Measurements from ENCODE around the gene STARD3NL. TPM values are rescaled to one million over a fixed set of nuclear protein-coding genes. Genes with fewer than 3 reads are reported as not detected.
"Not testable (repeated sequence)": the region's sequence is repeated elsewhere in the genome, so short reads cannot be mapped to it uniquely, and the experiment has no call there.

STARD3NL gene
- polyA plus RNA-seq, 1 experiment: 93.4 TPM

DNA sequence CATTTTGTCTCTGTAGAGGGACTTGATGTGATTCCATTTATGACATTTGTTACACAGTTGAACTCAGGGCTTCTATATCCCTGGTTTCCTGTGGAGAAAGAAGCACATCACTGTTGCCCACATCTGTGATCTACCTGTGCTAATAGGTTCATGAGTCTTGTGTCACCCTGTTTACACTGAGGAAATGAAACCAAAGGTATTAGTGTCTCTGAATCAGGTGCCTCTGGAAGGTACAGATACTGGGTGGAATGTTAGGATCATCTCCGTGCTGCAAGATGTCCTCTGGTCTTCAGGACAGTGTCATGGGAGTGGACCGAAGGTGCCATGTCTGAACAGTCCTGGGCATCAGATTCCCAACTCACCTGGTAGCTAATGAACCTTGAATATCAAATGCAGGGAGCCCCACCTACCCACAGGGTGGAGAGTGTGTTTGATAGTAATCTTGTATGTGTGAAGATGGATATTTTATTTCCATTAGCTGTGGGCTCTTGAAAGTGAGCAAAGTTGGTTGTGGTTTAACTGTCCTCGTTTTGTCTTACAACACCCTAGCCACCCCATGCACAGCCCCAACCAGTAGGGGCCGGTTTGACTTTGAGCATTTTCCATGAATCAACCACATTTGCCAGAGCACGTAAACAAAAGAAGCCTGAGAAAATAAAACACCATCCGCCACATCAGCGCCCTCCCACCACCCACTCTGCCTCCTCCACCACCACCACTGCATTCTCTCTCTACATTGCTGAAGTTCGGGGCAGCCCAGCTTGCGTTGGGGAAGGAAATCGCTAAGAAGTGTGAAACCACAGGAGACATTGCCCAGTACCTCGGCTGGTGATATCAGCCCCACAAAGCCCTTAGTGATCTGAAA, 54.7 kb downstream of the STARD3NL start:
- CTCF ChIA-PET: interaction anchor here (1.0 to 2.9 kb wide), 4 partner anchors 10 to 103 kb away, joined by 3 to 21 read pairs (median 4); no protein-coding TSS in a partner anchor
- Histone ChIP-seq H3K27me3 (ENCODE audit: control insufficient read depth, insufficient read depth, low read length) (peaks cover 4% of the 10 kb centered on the region), H3K27ac (ENCODE audit: low read depth, low read length) (no peak overlapping the region), H3K4me3 (ENCODE audit: low read depth, low read length) (no peak overlapping the region), H3K9me3 (ENCODE audit: control insufficient read depth, insufficient read depth, low read length) (no peaks in the 10 kb centered on the region)
- TF ChIP-seq, protein P1, sequence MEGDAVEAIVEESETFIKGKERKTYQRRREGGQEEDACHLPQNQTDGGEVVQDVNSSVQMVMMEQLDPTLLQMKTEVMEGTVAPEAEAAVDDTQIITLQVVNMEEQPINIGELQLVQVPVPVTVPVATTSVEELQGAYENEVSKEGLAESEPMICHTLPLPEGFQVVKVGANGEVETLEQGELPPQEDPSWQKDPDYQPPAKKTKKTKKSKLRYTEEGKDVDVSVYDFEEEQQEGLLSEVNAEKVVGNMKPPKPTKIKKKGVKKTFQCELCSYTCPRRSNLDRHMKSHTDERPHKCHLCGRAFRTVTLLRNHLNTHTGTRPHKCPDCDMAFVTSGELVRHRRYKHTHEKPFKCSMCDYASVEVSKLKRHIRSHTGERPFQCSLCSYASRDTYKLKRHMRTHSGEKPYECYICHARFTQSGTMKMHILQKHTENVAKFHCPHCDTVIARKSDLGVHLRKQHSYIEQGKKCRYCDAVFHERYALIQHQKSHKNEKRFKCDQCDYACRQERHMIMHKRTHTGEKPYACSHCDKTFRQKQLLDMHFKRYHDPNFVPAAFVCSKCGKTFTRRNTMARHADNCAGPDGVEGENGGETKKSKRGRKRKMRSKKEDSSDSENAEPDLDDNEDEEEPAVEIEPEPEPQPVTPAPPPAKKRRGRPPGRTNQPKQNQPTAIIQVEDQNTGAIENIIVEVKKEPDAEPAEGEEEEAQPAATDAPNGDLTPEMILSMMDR (IDR thresholded peaks at IDR 0.05; ENCODE audit: low read depth, low read length): no peak
- DNase-seq (ENCODE audit: low read depth, low spot score): no peak
- POLR2A ChIA-PET: no interaction called here

DNA sequence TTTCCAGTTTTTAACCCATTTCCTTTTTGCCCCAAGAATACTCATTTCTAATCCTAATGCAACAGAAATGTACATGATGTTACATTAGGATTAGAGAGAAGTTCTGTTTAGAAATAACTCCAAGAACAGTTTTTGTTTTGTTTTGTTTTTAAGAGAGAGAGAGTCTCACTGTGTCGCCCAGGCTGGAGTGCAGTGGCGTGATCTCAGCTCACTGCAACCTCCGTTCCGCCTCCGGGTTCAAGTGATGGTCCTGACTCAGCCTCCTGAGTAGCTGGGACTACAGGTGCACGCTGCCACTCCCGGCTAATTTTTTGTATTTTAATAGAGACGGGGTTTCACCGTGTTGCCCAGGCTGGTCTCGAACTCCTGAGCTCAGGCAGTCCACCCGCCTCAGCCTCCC, 56.7 kb downstream of the STARD3NL start:
- H3K27ac ChIP-seq (ENCODE audit: low read depth, low read length); H3K9me3 ChIP-seq (ENCODE audit: control insufficient read depth, insufficient read depth, low read length); DNase-seq (ENCODE audit: low read depth, low spot score); H3K4me3 ChIP-seq (ENCODE audit: low read depth, low read length); H3K27me3 ChIP-seq (ENCODE audit: control insufficient read depth, insufficient read depth, low read length); POLR2A ChIA-PET: not testable (repeated sequence)
- CTCF ChIA-PET: interaction anchor here (1.4 to 2.9 kb wide), 2 partner anchors 19 to 101 kb away, joined by 7 to 21 read pairs; no protein-coding TSS in a partner anchor

DNA sequence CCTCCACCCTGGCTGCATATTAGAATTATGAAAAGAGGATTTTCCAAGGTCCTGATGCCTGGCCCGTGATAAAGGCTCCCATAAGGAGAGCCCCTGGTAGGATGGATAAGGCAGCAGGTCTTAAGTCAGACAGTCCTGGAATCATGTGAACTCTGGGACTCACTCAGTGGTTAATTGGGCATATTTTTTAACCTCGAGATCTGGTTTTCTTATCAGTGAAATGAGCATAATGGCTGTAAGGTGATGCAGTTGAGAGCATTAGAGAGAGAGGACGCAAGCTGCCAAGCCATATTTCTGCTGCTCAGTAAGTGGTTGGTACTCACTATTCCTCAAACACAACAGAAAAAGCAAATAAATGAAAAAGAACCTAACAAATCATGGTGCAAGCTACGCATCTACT, 57.6 kb downstream of the STARD3NL start:
- POLR2A ChIA-PET: no interaction called here

DNA sequence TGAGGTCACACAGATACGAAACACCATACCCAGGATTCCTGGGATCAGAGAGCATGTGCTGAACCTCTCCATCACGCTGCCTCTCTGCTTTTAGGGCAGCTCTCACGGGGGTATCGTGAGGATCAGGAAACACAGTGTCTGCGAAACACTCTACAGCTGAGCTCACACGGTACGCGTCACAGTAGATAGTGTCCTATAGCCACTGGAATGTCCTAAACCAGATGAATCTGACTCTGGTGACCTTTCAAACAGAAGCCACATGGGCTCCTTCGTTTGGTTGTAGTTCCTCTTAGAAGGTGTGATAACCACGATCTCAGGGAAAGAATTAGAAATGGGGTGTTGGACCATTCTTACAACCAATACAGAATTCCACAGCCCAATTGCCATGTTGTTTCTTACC, 61.1 kb downstream of the STARD3NL start:
- CTCF ChIA-PET; H3K27me3 ChIP-seq (ENCODE audit: control insufficient read depth, insufficient read depth, low read length); DNase-seq (ENCODE audit: low read depth, low spot score); H3K9me3 ChIP-seq (ENCODE audit: control insufficient read depth, insufficient read depth, low read length); POLR2A ChIA-PET; H3K4me3 ChIP-seq (ENCODE audit: low read depth, low read length); H3K27ac ChIP-seq (ENCODE audit: low read depth, low read length): not testable (repeated sequence)

More for the DNA sequence above, 57.6 kb downstream of the STARD3NL start:
- CTCF ChIA-PET: interaction anchor here (2.9 kb wide), 1 partner anchor 20 kb away, joined by 21 read pairs; no protein-coding TSS in a partner anchor
- Histone ChIP-seq H3K4me3 (ENCODE audit: low read depth, low read length) (no peak overlapping the region), H3K9me3 (ENCODE audit: control insufficient read depth, insufficient read depth, low read length) (no peaks in the 10 kb centered on the region), H3K27ac (ENCODE audit: low read depth, low read length) (no peak overlapping the region), H3K27me3 (ENCODE audit: control insufficient read depth, insufficient read depth, low read length) (peaks cover 6% of the 10 kb centered on the region)
- TF ChIP-seq, protein P1 (IDR thresholded peaks at IDR 0.05; ENCODE audit: low read depth, low read length): no peak
- DNase-seq (ENCODE audit: low read depth, low spot score): no peak

DNA sequence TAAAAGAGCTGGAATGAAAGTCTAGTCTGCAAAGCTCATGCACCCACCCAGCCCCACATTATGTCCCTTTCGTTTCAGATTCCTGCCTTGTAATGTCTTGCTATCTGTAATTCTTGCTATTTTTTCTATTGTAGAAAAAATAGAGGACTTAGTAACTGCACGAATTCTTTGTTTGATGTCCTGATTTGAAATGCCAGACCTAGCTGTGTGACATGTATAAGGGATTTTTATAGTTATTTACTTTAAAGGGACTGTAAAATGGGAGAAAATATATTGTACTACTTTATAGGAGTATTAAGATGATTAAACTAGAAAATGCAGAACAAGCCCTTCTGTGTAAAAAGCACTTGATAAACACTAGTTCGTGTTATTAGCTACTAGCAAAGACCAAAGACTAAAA, 63.0 kb downstream of the STARD3NL start:
- no peak for DNase-seq (ENCODE audit: low read depth, low spot score)
- ChIA-PET CTCF (no interaction called here), POLR2A (no interaction called here)
- no peak overlapping the region for H3K4me3 ChIP-seq (ENCODE audit: low read depth, low read length)
- peaks cover 6% of the 10 kb centered on the region for H3K27me3 ChIP-seq (ENCODE audit: control insufficient read depth, insufficient read depth, low read length)
- no peak overlapping the region for H3K27ac ChIP-seq (ENCODE audit: low read depth, low read length)
- TF ChIP-seq, protein P1 (IDR thresholded peaks at IDR 0.05; ENCODE audit: low read depth, low read length): no peak
- H3K9me3 ChIP-seq (ENCODE audit: control insufficient read depth, insufficient read depth, low read length): no peaks in the 10 kb centered on the region

DNA sequence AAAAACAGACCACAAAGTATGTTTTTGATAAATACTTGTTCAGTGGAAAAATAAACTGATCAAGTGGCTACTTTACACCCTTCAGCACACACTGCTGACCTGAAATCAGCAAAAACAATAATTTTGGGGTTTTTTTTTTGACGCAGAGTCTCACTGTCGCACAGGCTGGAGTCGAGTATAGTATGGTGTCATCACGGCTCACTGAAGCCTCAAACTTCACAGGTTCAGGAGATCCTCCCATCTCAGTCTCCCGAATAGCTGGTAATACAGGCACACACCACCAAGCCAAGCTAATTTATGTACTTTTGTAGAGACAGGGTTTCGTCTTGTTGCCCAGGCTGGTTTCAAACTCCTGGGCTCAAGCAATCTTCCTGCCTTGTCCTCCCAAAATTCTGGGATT, 64.8 kb downstream of the STARD3NL start:
- H3K27ac ChIP-seq (ENCODE audit: low read depth, low read length): no peak overlapping the region
- ChIA-PET CTCF (no interaction called here), POLR2A (no interaction called here)
- TF ChIP-seq, protein P1 (IDR thresholded peaks at IDR 0.05; ENCODE audit: low read depth, low read length): no peak
- H3K9me3 ChIP-seq (ENCODE audit: control insufficient read depth, insufficient read depth, low read length): no peaks in the 10 kb centered on the region
- no peak overlapping the region for H3K4me3 ChIP-seq (ENCODE audit: low read depth, low read length)
- H3K27me3 ChIP-seq (ENCODE audit: control insufficient read depth, insufficient read depth, low read length): peaks cover under 1% of the 10 kb centered on the region
- no peak for DNase-seq (ENCODE audit: low read depth, low spot score)

DNA sequence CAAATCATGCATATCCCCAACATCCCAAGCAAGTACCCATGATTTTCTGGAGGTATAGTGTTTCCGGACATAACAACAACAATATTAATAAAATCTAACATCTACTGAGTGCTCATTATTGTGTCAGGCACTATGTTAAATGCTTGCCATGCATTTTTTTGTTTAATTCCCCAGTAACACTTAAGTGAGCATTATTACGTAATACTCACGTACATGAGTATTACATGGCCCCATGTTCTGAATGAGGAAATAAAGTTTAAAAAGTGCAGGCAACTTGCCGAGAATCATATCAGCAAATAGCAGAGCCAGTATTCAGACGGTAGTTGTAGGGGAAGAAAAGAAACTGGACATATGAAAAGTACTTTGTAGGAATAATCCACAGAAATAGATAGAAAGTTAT, 65.3 kb downstream of the STARD3NL start:
- H3K4me3 ChIP-seq (ENCODE audit: low read depth, low read length); H3K27ac ChIP-seq (ENCODE audit: low read depth, low read length); DNase-seq (ENCODE audit: low read depth, low spot score); H3K9me3 ChIP-seq (ENCODE audit: control insufficient read depth, insufficient read depth, low read length); CTCF ChIA-PET; H3K27me3 ChIP-seq (ENCODE audit: control insufficient read depth, insufficient read depth, low read length); POLR2A ChIA-PET: not testable (repeated sequence)

Measured in AG04450 (cell line).